Inflammatory macrophage treated with lipopolysaccharide for 4 hours (primary cell): ENCODE measurements around the gene SPOCK1.
"Not testable (repeated sequence)": the region's sequence is repeated elsewhere in the genome, so short reads cannot be mapped to it uniquely, and the experiment has no call there.

Source experiments
- DNase-seq: peaks from one replicate; pipeline ENCODE4 v3.0.0-alpha.2; 2020

The SPOCK1 gene

GRCh38 chr5:137498736-137499505, at the start of gene SPOCK1:
Gene SPOCK1 (minus strand): TSS chr5:137499326.
- DNase-seq, result peak; percentile 75

GRCh38 chr5:137545956-137546355, 46.8 kb upstream of the SPOCK1 start:
- no peak for DNase-seq

DNA sequence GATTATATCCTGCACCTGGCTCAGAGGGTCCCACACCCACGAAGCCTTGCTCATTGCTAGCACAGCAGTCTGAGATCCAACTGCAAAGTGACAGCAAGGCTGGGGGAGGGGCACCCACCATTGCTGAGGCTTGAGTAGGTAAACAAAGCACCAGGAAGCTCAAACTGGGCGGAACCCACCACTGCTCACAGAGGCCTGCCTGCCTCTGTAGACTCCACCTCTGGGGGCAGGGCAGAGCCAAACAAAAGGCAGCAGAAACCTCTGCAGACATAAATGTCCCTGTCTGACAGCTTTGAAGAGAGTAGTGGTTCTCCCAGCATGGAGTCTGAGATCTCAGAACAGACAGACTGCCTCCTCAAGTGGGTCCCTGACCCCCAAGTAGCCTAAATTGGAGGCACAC, 36.3 kb upstream of the SPOCK1 start:
- DNase-seq, result not testable (repeated sequence)

- no peak for DNase-seq
Measured at GRCh38 chr5:137533963-137534362, 34.8 kb upstream of the SPOCK1 start.

DNA sequence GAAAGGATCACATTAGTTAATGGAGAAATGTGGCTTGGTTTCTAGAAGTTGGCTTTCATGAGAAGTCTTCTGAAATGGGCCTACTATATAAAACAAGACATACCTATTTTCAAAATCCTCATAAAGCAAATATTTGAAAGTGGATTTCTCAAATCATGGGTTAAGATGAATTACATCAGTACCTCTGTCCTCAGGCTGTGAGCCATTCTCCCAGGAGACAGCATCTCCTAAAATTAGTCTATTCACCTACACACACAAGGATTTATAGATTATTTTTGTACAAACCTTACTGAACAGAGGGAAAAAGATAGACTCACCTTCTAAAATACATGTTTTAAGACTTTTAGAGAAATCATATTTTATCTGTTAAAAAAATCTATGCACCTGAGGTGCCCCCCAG, 32.1 kb upstream of the SPOCK1 start:
- DNase-seq, result no peak

DNA sequence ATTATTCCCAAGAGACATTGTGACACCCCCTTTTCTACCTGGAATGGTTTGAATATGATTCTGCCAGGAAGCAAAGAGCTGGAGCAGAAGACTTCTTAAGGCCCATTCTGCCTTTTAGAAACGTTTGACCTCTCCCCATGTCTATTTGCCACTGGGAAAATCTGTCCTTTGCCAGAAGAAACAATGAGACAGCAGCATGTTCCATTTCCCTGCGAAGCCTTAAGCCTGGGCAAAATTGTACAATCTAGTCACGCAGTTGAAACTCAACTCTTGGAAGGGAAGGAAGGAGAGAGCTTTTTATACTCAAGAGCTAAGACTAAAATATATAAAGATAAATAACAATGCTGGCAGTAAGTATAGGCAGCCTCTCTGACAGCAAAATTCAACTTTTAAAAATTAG, 22.1 kb upstream of the SPOCK1 start:
- no peak for DNase-seq

DNA sequence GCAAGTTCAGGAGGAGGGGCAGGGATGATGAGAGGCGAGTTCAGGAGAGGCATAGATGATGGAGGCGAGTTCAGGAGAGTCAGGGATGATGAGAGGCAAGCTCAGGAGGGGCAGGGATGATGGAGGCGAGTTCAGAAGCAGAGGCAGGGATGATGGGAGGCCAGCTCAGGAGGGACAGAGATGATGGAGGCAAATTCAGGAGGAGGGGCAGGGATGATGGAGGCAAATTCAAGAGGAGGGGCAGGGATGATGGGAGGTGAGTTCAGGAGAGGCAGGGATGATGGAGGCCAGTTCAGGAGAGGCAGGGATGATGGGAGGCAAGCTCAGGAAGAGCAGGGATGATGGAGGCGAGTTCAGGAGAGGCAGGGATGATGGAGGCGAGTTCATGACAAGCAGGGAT, 17.8 kb upstream of the SPOCK1 start:
- DNase-seq, result no peak

DNA sequence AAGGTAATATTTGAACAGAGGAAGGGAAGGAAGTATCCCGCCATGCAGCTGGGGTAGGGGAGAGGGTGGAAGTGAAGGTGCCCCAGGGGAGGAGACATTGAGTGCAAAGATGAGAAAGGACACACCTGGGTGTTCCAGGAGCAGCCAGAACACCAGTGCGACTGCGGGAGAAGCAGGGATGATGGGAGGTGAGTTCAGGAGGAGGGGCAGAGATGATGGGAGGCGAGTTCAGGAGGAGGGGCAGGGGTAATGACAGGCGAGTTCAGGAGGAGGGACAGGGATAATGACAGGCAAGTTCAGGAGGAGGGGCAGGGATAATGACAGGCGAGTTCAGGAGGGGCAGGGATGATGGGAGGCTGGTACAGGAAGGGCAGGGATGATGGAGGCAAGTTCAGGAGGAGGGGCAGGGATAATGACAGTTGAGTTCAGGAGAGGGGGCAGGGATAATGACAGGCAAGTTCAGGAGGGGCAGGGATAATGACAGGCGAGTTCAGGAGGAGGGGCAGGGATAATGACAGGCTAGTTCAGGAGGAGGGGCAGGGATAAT, 17.2 kb upstream of the SPOCK1 start:
- no peak for DNase-seq

GRCh38 chr5:137515238-137515637, 16.1 kb upstream of the SPOCK1 start:
- DNase-seq, result no peak

GRCh38 chr5:137510671-137511070, 11.5 kb upstream of the SPOCK1 start:
- no peak for DNase-seq

DNA sequence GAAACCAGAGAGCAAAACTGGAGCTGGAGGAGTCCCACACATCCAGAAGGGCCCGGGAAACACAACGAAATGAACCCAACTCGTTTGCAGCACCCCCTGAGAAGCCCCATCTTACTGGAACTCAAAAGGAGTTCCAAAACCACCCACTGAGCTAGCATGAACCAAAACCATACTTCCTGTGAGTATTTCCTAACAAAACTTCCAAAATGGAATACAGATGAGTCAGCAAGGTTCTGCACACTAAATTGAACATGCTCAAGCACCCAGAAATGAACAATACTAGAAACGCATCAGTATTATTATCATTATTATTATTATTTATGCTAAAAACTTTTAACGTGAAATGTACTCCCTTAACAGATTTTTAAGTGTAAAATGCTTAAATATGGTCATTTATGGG, 8.0 kb upstream of the SPOCK1 start:
- no peak for DNase-seq

- DNase-seq, result no peak
Measured at GRCh38 chr5:137506296-137506695, 7.2 kb upstream of the SPOCK1 start.

DNA sequence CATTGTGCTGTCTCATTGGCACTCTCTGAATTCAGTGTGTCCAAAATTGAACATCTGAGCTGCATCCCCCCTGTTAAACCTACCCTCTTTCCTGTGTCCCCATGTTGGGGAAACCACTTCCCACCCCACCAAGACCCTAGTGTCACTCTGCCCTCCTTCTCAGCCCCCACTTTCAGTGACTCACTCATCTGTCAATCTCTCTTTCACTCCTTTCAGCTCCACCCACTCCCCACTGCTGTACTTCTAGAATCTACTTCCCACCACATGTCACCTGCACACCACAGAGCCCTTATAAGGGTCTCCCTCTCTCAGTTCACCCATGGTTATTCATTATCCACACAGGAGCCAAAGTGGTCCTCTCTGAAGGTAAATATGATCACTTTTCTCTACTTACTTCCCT, 5.8 kb upstream of the SPOCK1 start:
- no peak for DNase-seq

GRCh38 chr5:137503456-137503855, 4.3 kb upstream of the SPOCK1 start:
- DNase-seq, result no peak

GRCh38 chr5:137502632-137503031, 3.5 kb upstream of the SPOCK1 start:
- no peak for DNase-seq

- no peak for DNase-seq
Measured at GRCh38 chr5:137501846-137502406, 2.8 kb upstream of the SPOCK1 start.

- DNase-seq, result no peak
Measured at GRCh38 chr5:137501226-137501625, 2.1 kb upstream of the SPOCK1 start.

- no peak for DNase-seq
Measured at GRCh38 chr5:137500615-137501225, 1.6 kb upstream of the SPOCK1 start.

GRCh38 chr5:137499506-137499847, 351 bp upstream of the SPOCK1 start:
- not testable (repeated sequence) for DNase-seq

DNA sequence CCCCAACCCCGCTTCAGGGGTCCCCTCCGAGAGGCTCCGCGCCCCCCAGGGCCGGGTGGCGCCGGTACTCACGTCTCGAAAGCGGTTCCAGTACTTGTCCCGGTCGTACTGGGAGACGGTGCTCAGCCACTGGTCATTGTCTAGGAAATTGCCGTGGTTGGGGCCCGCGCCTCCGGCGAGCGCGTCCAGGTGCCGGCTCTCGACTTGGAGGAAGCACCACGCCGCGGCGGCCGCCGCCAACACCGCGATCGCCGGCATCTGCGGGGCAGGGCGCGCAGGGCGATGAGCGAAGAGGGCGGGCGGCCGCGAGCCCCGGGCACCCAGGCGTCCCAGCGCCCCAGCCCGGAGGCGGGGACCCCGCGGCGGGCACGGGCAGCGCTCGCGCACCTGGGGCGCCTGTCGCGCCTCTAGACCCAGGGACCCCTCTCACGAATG, 808 bp downstream of the SPOCK1 start:
- no peak for DNase-seq

DNA sequence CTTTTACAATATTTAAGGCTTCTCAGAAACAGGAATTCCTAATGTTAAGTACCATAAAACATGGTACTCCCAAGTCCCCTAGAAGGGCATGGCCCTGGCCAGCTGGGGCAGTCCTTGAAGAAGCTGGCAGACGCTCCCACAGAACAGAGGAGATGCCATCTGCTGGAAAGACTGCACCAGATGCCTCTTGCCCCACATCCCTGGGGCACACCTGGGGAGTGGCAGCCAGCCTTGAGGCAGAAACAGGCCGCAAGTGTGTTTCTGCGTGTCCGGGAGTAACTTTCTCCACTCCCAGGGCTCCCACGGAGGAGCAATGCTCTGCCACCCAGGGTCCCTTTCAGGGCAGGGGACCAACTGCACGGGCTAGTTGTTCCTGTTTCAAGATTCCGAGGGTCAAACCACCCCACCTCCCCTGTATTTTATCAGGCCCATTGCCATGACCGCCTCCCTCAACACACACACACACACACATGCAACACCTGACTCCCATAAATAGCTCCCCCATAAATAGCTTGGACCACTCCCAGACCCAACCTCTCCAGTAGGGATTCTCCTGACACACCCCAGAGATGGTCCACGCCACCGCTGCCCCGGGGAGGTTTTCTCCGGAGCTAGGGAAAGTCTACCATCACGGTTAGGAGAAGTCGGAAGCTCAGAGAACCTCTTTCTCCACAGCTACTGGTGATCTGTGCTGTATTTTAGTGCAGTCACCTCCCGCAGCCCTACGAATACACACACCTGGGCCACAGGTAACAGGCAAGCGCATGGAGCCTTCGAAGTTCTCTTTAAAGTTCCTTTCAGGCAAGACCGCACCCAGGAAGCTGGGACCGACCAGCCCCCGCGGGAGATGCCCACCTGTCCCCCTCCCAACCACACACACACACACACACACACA, 1.5 kb downstream of the SPOCK1 start:
- no peak for DNase-seq

GRCh38 chr5:137496919-137497318, 2.2 kb downstream of the SPOCK1 start:
- no peak for DNase-seq

DNA sequence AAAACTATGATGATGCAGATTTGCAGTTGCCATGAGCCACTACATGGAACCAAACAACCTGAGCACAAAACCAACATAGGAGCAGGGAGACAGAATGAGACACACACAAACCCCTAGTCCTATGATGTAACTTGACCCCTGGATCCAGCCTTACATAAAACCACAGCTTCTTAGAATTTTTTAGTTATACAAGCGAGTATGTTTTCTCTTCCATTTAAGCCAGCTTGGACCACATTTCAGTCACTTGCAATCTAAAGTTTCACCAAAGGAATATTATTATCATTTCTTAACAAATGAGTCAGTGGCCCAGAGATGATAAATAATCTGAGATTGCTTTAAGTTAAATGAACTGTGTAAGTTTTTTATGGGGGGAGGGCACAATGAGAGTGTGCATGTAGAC, 6.8 kb downstream of the SPOCK1 start:
- no peak for DNase-seq
